ENCODE results near the gene TRIM33.

GRCh38 chr1:114397601-114398000 lies 113.4 kb downstream of the TRIM33 start:
- TF ChIP-seq CTCF (IDR thresholded peaks at IDR 0.05; ENCODE audit: low read depth, low read length, poor library complexity, severe bottlenecking) (no peak), EZH2phosphoT487 (IDR thresholded peaks at IDR 0.05; ENCODE audit: borderline replicate concordance, low read length) (no peak)

Data from DOHH2 (cell line).